NB4 (cell line): ENCODE measurements around the gene CLPSL1.

Experiments used
- TF ChIP-seq, protein P1 (sequence below): IDR thresholded peaks from one replicate; pipeline ENCODE4 v1.5.1; 2012; ENCODE audit warnings: low read depth, low read length
- TF ChIP-seq, protein P2 (sequence below): IDR thresholded peaks from 2 replicates; pipeline ENCODE4 v1.6.1; 2011; ENCODE audit warnings: low read depth, low read length

DNA sequence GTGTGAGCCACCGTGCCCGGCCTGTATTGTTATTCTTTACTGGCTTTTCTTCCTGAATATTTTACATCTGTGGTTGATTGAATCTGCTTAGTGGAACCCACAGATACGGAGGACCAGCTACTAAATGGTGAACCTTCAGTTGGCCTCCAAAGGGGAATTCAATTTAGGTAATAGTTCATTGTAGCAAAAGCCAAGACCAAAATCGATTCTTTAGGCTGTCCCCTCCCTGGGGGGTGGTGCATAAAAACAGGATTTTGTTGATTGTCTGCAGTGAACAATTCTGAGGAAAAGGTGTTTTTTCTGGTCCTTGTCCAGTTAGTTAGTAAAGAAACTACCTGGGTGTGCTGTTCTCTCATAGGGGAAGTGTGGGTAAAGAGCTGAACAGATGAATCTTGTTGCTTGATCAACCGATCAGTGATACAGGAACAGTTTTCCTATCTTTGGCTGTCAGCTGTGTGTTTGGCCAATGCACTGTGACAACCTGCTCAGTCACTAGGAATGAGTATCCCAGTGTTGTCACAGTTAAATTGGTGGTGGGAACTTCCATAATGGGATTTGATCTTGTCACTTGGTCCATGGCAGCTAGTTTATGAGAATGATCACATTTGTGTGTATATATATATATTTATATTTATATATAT is 43.9 kb downstream of the CLPSL1 start:
- TF ChIP-seq, protein P1, sequence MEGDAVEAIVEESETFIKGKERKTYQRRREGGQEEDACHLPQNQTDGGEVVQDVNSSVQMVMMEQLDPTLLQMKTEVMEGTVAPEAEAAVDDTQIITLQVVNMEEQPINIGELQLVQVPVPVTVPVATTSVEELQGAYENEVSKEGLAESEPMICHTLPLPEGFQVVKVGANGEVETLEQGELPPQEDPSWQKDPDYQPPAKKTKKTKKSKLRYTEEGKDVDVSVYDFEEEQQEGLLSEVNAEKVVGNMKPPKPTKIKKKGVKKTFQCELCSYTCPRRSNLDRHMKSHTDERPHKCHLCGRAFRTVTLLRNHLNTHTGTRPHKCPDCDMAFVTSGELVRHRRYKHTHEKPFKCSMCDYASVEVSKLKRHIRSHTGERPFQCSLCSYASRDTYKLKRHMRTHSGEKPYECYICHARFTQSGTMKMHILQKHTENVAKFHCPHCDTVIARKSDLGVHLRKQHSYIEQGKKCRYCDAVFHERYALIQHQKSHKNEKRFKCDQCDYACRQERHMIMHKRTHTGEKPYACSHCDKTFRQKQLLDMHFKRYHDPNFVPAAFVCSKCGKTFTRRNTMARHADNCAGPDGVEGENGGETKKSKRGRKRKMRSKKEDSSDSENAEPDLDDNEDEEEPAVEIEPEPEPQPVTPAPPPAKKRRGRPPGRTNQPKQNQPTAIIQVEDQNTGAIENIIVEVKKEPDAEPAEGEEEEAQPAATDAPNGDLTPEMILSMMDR: no peak
- TF ChIP-seq, protein P2, sequence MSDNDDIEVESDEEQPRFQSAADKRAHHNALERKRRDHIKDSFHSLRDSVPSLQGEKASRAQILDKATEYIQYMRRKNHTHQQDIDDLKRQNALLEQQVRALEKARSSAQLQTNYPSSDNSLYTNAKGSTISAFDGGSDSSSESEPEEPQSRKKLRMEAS: no peak
